GM12874 (cell line): Measurements from ENCODE around the gene SBDS.
A peak's percentile ranks its signal among the peaks of the same experiment; 100 is the strongest.
"Not testable (repeated sequence)": the region's sequence is repeated elsewhere in the genome, so short reads cannot be mapped to it uniquely, and the experiment has no call there.

Experiments
- TF ChIP-seq, protein P1 (sequence below): IDR thresholded peaks from 2 replicates; pipeline ENCODE4 v1.5.1; 2011; ENCODE audit warnings: low read depth, mild to moderate bottlenecking, control low read depth, low read length, moderate library complexity; ENCODE audit not compliant: insufficient read depth

SBDS gene

DNA sequence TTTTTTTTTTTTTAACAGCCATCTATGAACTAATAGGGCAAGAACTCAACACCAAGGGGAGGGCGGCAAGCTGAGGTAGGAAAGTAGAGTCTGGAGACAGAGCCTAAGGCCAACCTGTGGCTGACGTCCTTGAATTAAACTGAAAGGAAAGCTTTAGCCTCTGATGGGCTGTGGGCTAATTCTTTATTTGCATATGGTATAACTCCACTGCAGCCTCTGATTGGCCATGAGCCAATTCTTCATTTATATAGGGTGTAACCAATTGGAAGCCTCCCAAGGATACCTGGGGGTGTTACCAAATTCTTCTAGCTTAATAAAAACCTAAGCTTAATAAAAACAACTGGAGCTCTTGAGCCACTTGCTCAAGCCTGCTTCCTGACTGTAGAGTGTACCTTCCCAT, 11.6 kb upstream of the SBDS start:
- TF ChIP-seq, protein P1, sequence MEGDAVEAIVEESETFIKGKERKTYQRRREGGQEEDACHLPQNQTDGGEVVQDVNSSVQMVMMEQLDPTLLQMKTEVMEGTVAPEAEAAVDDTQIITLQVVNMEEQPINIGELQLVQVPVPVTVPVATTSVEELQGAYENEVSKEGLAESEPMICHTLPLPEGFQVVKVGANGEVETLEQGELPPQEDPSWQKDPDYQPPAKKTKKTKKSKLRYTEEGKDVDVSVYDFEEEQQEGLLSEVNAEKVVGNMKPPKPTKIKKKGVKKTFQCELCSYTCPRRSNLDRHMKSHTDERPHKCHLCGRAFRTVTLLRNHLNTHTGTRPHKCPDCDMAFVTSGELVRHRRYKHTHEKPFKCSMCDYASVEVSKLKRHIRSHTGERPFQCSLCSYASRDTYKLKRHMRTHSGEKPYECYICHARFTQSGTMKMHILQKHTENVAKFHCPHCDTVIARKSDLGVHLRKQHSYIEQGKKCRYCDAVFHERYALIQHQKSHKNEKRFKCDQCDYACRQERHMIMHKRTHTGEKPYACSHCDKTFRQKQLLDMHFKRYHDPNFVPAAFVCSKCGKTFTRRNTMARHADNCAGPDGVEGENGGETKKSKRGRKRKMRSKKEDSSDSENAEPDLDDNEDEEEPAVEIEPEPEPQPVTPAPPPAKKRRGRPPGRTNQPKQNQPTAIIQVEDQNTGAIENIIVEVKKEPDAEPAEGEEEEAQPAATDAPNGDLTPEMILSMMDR: no peak

- TF ChIP-seq, protein P1: peak; percentile 10; the same call in 1 of the 2 replicates
These were observed 5.3 kb upstream of the SBDS start for GRCh38 chr7:67000601-67001258.

DNA sequence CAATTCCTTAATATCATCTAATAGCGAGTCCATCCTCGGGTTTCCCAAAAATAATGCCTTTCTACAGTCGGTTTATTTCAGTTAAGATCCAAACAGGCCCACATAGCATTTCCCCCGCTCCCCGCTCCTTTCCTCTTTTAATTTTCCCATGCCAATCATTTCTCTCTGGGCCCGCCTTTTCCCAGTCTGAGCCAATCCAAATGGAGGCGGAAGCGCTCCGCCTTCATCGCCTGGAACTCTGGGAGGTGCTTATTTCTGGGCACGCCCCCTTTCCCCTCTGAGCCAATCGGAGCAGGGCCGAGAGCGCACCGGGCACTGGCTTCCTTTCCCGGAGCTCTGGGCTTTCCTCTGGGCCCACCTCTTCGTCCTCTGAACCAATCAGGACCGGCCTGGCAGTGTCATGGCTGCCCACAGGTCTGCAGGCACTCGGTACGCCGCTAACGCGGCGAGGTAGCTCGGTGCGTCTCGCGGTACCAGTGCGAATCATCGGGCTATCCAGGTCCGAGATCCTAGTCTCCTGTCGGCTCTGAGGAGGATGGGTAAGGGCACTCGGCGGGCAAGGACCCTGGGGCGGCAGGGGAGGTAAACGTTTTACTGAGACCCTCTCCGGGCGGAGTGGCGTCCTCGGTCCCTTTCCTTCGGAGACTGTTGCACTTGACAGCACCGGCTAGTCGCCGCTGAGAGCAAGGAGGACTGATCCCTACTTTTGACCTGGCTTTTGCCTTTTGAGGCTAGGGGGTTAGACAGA, 1.2 kb upstream of the SBDS start, which contains the start of gene TYW1:
Gene TYW1 (plus strand): TSS at position 390 of the 748 bp plus-strand sequence. CDS start 146 bp downstream, at position 536.
- TF ChIP-seq, protein P1: not testable (repeated sequence)

DNA sequence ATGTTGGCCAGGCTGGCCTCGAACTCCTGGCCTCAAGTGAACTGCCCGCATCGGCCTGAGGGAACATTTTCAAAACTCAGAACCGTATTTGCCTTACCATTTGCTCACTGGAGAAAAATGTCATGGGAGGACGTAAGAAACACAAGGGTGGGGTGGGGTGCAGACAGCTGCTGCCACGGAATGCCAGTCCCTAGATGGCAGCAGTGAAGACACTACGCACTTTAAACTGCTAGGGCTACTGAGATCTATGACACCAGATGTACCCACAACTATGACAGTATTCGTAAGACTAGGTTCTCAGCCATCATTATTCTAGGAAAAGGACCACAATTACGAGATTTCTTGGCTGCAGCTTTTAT, 716 bp downstream of the SBDS start:
- TF ChIP-seq, protein P1: peak; percentile 37

DNA sequence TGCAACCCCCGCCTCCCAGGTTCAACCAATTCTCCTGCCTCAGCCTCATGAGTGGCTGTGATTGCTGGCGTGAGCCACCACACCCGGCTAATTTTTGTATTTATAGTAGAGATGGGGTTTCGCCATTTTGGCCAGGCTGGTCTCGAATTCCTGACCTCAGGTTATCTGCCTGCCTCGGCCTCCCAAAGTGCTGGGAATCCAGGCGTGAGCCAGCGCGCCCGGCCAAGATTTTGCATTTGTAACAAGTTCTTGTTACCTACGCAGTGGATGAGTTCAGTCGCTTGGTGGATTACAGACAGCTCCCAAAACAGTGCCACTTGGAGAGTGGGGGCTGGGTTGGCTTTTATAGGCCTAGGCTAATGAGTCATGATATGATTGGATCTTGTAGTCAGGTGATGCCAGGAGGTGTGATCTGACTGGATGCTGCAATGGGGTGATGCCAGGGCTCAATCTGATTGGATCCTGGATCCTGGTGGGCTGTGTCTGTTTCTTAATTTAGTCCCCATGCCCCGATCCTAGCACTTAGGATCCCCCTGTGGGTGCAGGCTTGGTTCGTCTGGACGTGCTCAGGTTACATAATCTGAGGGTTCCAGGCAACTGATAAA, 20.3 kb downstream of the SBDS start:
- TF ChIP-seq, protein P1: no peak

GRCh38 chr7:66970310-66970709, 25.1 kb downstream of the SBDS start:
- TF ChIP-seq, protein P1: no peak

DNA sequence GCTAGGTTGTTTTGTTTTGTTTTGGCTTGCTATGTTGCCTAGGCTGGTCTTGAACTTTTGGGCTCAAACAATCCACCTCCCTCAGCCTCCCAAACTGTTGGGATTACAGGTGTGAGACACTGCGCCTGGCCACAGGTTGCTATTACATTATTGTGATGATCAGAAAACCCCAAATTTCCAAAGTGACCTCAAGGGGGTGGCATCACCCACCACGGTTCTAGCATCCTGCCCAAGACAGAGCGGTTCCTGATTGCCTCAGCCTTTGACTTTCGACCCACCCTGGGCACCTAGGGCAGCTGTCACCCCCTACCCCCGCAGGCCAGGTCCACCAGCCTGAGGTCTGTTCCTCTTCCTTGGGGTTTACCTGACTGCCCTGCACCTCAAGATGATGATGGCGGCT, 28.4 kb downstream of the SBDS start:
- TF ChIP-seq, protein P1: no peak
